CD14-positive monocyte (primary cell): Measurements from ENCODE around the gene SH2D3C. TPM values are rescaled to one million over a fixed set of nuclear protein-coding genes. Genes with fewer than 3 reads are reported as not detected.

Experiments used
- DNase-seq, 3 donors: peaks; one replicate each; pipeline ENCODE4 v3.0.0-alpha.2; 2011 to 2022
- H2AFZ ChIP-seq: 2 replicates; pipeline ENCODE4 v1.6.0; 2012; ENCODE audit warnings: mild to moderate bottlenecking, low read depth, low read length, inconsistent platforms; ENCODE audit not compliant: insufficient read depth, poor library complexity, severe bottlenecking
- H3K27ac ChIP-seq, 2 donors: 1 replicate in 1 of 2; 2 replicates in 1 of 2; pipeline ENCODE4 v1.5.1; 2012 to 2013; ENCODE audit warnings: low read length in 2 of 2, control low read depth in 1 of 2, inconsistent platforms in 1 of 2, low read depth in 1 of 2, mild to moderate bottlenecking in 1 of 2
- H3K27me3 ChIP-seq, 2 donors: one replicate each; pipeline versions ENCODE4 v1.6.0 to v1.6.1; 2011 to 2013; ENCODE audit warnings: low read length in 2 of 2; ENCODE audit not compliant: control insufficient read depth in 2 of 2, insufficient read depth in 2 of 2
- H3K36me3 ChIP-seq, 2 donors: replicated peaks in 1 of 2; 1 replicate in 1 of 2; 2 replicates in 1 of 2; pipeline versions ENCODE4 v1.5.1 to v1.6.1; 2012 to 2013; ENCODE audit warnings: low read length in 2 of 2, control low read depth in 1 of 2, inconsistent platforms in 1 of 2, mild to moderate bottlenecking in 1 of 2; ENCODE audit not compliant: insufficient read depth in 2 of 2, control insufficient read depth in 1 of 2
- H3K4me1 ChIP-seq, 2 donors: 1 replicate in 1 of 2; 2 replicates in 1 of 2; pipeline versions ENCODE4 v1.5.1 to v1.6.1; 2012 to 2013; ENCODE audit warnings: low read length in 2 of 2, control low read depth in 1 of 2, inconsistent platforms in 1 of 2, mild to moderate bottlenecking in 1 of 2, moderate library complexity in 1 of 2; ENCODE audit not compliant: insufficient read depth in 2 of 2, control insufficient read depth in 1 of 2
- H3K4me2 ChIP-seq: replicated peaks from 2 replicates; pipeline ENCODE3; 2012; ENCODE audit warnings: low read length, moderate library complexity, mild to moderate bottlenecking; ENCODE audit not compliant: poor library complexity, severe bottlenecking; ENCODE audit errors: extremely low read depth
- H3K4me3 ChIP-seq, 3 experiments: fragments of 200-600 bp in 1 of 3; sonication (generic) in 1 of 3; replicated peaks in 1 of 3; 1 replicate in 2 of 3; 2 replicates in 1 of 3; pipeline ENCODE4 v1.5.1; 2011 to 2013; ENCODE audit warnings: low read length in 3 of 3, mild to moderate bottlenecking in 3 of 3, control low read depth in 2 of 3, low read depth in 2 of 3, inconsistent platforms in 1 of 3, moderate library complexity in 1 of 3
- H3K79me2 ChIP-seq: 2 replicates; pipeline ENCODE4 v1.6.0; 2012; ENCODE audit warnings: mild to moderate bottlenecking, control low read depth, inconsistent platforms, low read length, moderate library complexity; ENCODE audit not compliant: insufficient read depth
- H3K9ac ChIP-seq: 2 replicates; pipeline ENCODE4 v1.6.0; 2017; ENCODE audit warnings: low read length, mild to moderate bottlenecking; ENCODE audit not compliant: insufficient read depth, poor library complexity, severe bottlenecking
- H3K9me3 ChIP-seq, 2 donors: replicated peaks in 1 of 2; 1 replicate in 1 of 2; 2 replicates in 1 of 2; pipeline versions ENCODE4 v1.5.1 to v1.6.1; 2012 to 2013; ENCODE audit warnings: low read length in 2 of 2, control low read depth in 1 of 2; ENCODE audit not compliant: control insufficient read depth in 1 of 2, insufficient read depth in 1 of 2
- H4K20me1 ChIP-seq: 2 replicates; pipeline ENCODE4 v1.6.0; 2012; ENCODE audit warnings: mild to moderate bottlenecking, low read length, control low read depth, moderate library complexity; ENCODE audit not compliant: insufficient read depth
- H3K27ac Mint-ChIP-seq, 7 donors: one replicate each; pipeline ENCODE4 v1.8.0; 2020; ENCODE audit warnings: mild to moderate bottlenecking in 7 of 7, mixed read lengths in 7 of 7, moderate library complexity in 6 of 7, inconsistent platforms in 2 of 7
- H3K27me3 Mint-ChIP-seq, 3 donors: one replicate each; pipeline ENCODE4 v1.8.0; 2021 to 2022; ENCODE audit warnings: low read depth in 3 of 3, mild to moderate bottlenecking in 3 of 3, mixed read lengths in 3 of 3, moderate library complexity in 3 of 3, inconsistent platforms in 1 of 3
- H3K36me3 Mint-ChIP-seq, 2 donors: one replicate each; pipeline ENCODE4 v1.8.0; 2020; ENCODE audit warnings: mixed read lengths in 2 of 2, inconsistent platforms in 1 of 2, mild to moderate bottlenecking in 1 of 2
- H3K4me1 Mint-ChIP-seq: one replicate; pipeline ENCODE4 v1.8.0; 2020; ENCODE audit warnings: mild to moderate bottlenecking, mixed read lengths
- H3K4me3 Mint-ChIP-seq, 2 donors: one replicate each; pipeline ENCODE4 v1.8.0; 2020; ENCODE audit warnings: mild to moderate bottlenecking in 2 of 2, mixed read lengths in 2 of 2, moderate library complexity in 1 of 2
- H3K9me3 Mint-ChIP-seq, 7 donors: one replicate each; pipeline ENCODE4 v1.8.0; 2020 to 2022; ENCODE audit warnings: mixed read lengths in 7 of 7, mild to moderate bottlenecking in 6 of 7, moderate library complexity in 6 of 7, inconsistent platforms in 2 of 7
- CTCF ChIP-seq: fragments of 200-600 bp; IDR thresholded peaks from one replicate; pipeline ENCODE4 v1.8.0; 2022; ENCODE audit warnings: antibody characterized with exemption, mild to moderate bottlenecking
- WGBS: methylation state at CpG from one replicate; pipeline ENCODE4 v1.1.5; 2013; ENCODE audit warnings: missing lambda C conversion rate; ENCODE audit not compliant: insufficient coverage; 5-methylcytosine and 5-hydroxymethylcytosine counted together
- intact Hi-C, 2 donors: fragments of 100-400 bp; cut with micrococcal nuclease; formaldehyde crosslinking; loops; one replicate each; pipeline versions ENCODE4 v1.15.0 to v1.15.1; 2023
- polyA plus RNA-seq, 3 donors: library from polyadenylated mRNA; depleted of rRNA in 1 of 3; unstranded in 2 of 3; stranded (reverse) in 1 of 3; fragments of 300-500 nt in 2 of 3; fragments of >200 nt in 1 of 3; fragmentation: Illumina TruSeq in 2 of 3; gene quantifications; 1 replicate in 2 of 3; 2 replicates in 1 of 3; pipeline ENCODE4 v1.2.3, GENCODE V29; 2012 to 2021

SH2D3C gene
- polyA plus RNA-seq, 3 donors: 11.5 to 47.3 (median 20.5) TPM

GRCh38 chr9:127812936-127813675 lies 34.6 kb upstream of the SH2D3C start:
- H3K27me3 ChIP-seq: no peaks in the 10 kb centered on the region
- WGBS: 93% methylated on average over 17 of the region's 19 CpGs
- intact Hi-C loops: no loop called here
- no peak overlapping the region for H3K4me3 Mint-ChIP-seq
- no peak for TF ChIP-seq CTCF
- H2AFZ ChIP-seq: no peak overlapping the region
- H3K27me3 Mint-ChIP-seq: peaks cover 0 to 4% (median 1%) of the 10 kb centered on the region in 3 donors
- no peaks in the 10 kb centered on the region for H3K9me3 Mint-ChIP-seq
- peak overlapping the region in 1 of 7 donors; percentile 66 for H3K27ac Mint-ChIP-seq
- H3K9me3 ChIP-seq: no peaks in the 10 kb centered on the region
- no peaks in the 10 kb centered on the region for H3K4me1 ChIP-seq
- H3K27ac ChIP-seq: peak overlapping the region in 1 of 2 donors; percentile 14
- H3K4me1 Mint-ChIP-seq: peaks cover 3% of the 10 kb centered on the region
- peaks cover 67 to 80% of the 10 kb centered on the region in 2 donors for H3K36me3 ChIP-seq
- H3K79me2 ChIP-seq: no peaks in the 10 kb centered on the region
- no peak overlapping the region for H3K4me3 ChIP-seq
- peaks cover 52 to 70% of the 10 kb centered on the region in 2 donors for H3K36me3 Mint-ChIP-seq
- H4K20me1 ChIP-seq: no peaks in the 10 kb centered on the region
- no peak for DNase-seq
- H3K9ac ChIP-seq: no peak overlapping the region
- no peak overlapping the region for H3K4me2 ChIP-seq

GRCh38 chr9:127812011-127812410 lies 33.5 kb upstream of the SH2D3C start:
- H3K9ac ChIP-seq: no peak overlapping the region
- no peaks in the 10 kb centered on the region for H3K79me2 ChIP-seq
- no peaks in the 10 kb centered on the region for H3K27me3 ChIP-seq
- H3K4me2 ChIP-seq: no peak overlapping the region
- no peak overlapping the region for H2AFZ ChIP-seq
- H3K27ac ChIP-seq: no peak overlapping the region
- peaks cover 0 to 3% (median 1%) of the 10 kb centered on the region in 3 donors for H3K27me3 Mint-ChIP-seq
- no peaks in the 10 kb centered on the region for H3K4me1 ChIP-seq
- H3K36me3 Mint-ChIP-seq: peaks cover 52 to 70% of the 10 kb centered on the region in 2 donors
- no peaks in the 10 kb centered on the region for H4K20me1 ChIP-seq
- intact Hi-C loops: no loop called here
- H3K9me3 ChIP-seq: no peaks in the 10 kb centered on the region
- no peak overlapping the region for H3K4me3 Mint-ChIP-seq
- H3K9me3 Mint-ChIP-seq: no peaks in the 10 kb centered on the region
- H3K4me1 Mint-ChIP-seq: peaks cover 3% of the 10 kb centered on the region
- H3K27ac Mint-ChIP-seq: peak overlapping the region in 1 of 7 donors; percentile 60
- WGBS: 100% methylated on average over 1 of the region's 6 CpGs
- no peak overlapping the region for H3K4me3 ChIP-seq
- no peak for TF ChIP-seq CTCF
- peaks cover 68 to 80% of the 10 kb centered on the region in 2 donors for H3K36me3 ChIP-seq
- DNase-seq: peak in 2 of 3 donors; percentile 21 to 42
